RWPE1 (cell line): ENCODE results near the gene CYB5A.

Source experiments
- CTCF ChIA-PET: fragments of 350-600 bp; sonication (Branson Sonifier 250); formaldehyde crosslinking; extraction: SDS; loops from one replicate; lab custom pipeline; 2021; lab: Yijun Ruan, JAX
- POLR2A ChIA-PET: fragments of 400-600 bp; formaldehyde crosslinking; extraction: SDS; loops from one replicate; lab custom pipeline; 2020; ENCODE audit warnings: antibody characterized with exemption; ENCODE audit not compliant: low non-redundant PET; lab: Yijun Ruan, JAX
- DNase-seq: peaks from one replicate; pipeline ENCODE4 v3.0.0; 2012; ENCODE audit warnings: low spot score
- H3K27ac ChIP-seq: fragments of 450-650 bp; 2 replicates; pipeline ENCODE4 v1.5.1; 2017
- TF ChIP-seq, protein P1 (sequence below): fragments of 450-650 bp; conservative IDR thresholded peaks from 2 replicates; pipeline ENCODE4 v1.5.1; 2017; ENCODE audit warnings: low read depth, mild to moderate bottlenecking

CYB5A gene

DNA sequence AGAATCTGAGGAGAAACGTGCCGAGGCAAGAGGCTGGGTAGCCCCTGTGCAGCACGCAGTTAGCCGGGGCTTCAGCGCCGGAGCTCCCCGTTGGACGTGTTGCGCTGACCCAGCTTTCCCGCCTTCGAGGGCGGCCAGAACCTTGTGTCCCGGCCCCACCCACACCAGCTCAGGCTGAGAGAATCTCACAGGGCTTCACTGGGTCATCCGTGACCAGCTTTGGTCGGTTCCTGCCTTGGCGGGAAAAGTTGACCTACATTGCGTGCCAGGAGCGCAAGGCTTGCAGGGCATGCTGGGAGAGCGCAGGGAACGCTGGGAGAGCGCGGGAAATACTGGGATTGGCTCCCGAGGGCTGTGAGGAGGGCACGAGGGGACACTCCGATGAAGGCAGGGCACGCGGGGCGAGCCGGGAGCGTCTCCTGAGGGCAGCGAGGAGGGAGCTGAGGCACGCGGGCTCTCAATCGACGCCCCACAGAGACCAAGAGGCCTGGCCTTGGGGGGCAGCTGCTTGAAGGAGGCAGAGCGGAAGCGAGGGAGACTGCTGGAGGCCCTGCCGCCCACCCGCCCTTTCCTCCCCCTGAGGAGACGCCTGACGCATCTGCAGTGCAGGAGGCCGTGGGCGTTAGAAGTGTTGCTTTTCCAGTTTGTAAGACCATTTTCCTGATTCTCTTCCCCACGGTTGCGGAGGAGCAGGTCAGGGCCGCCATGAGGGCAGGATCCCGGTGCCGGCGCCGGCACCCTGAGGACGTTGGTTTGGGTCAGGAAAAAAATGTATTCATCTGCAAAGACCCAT is 23.9 kb upstream of the CYB5A start, which contains the start of gene C18orf63:
TSS of gene C18orf63 (plus strand) at position 376 of the 793 bp plus-strand sequence. CDS start 2,027 bp downstream, outside the sequence.
- DNase-seq: no peak
- no peak within 1 kb of the TSS for H3K27ac ChIP-seq
- ChIA-PET POLR2A (no interaction called here), CTCF (interaction anchor here (0.5 to 1.3 kb wide), 2 partner anchors 16 to 48 kb away, joined by 3 read pairs; no protein-coding TSS in a partner anchor)
- TF ChIP-seq, protein P1, sequence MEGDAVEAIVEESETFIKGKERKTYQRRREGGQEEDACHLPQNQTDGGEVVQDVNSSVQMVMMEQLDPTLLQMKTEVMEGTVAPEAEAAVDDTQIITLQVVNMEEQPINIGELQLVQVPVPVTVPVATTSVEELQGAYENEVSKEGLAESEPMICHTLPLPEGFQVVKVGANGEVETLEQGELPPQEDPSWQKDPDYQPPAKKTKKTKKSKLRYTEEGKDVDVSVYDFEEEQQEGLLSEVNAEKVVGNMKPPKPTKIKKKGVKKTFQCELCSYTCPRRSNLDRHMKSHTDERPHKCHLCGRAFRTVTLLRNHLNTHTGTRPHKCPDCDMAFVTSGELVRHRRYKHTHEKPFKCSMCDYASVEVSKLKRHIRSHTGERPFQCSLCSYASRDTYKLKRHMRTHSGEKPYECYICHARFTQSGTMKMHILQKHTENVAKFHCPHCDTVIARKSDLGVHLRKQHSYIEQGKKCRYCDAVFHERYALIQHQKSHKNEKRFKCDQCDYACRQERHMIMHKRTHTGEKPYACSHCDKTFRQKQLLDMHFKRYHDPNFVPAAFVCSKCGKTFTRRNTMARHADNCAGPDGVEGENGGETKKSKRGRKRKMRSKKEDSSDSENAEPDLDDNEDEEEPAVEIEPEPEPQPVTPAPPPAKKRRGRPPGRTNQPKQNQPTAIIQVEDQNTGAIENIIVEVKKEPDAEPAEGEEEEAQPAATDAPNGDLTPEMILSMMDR: no peak

DNA sequence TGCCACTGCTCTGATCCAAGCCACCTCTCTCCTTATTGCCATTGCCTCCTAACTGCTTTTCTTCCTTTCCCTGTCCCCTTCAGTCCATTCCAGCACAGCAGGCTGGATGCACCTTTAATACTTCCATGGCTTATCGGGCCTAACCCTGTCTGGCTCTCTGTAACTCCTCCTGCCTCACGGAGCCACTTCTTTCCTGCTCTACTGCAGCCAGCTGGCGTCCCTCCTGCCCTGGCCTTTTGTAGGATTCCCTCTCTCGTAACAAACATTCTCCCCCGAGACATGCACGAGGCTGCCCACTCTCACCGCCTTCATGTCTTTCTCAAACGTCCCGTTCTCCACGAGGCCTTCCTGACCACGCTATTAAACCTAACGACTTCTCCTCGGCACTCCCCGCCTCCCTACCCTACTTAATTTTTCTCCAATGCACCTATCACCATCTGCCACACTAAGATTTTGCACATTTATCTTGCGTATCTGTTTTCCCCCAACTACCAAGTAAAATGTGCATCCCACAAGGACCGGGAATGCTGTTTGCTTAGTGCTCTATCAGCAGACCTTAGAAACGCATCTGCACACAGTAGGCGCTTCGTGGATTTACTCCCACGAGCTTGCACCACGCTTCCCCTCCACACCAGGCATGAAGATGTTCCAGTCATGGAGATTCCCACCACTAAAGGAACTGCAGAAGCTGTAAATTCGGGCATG is 23.1 kb upstream of the CYB5A start:
- TF ChIP-seq, protein P1: no peak
- ChIA-PET POLR2A (no interaction called here), CTCF (interaction anchor here (0.5 kb wide), 1 partner anchor 17 kb away, joined by 3 read pairs; no protein-coding TSS in a partner anchor)
- H3K27ac ChIP-seq: no peak overlapping the region
- DNase-seq: no peak

GRCh38 chr18:74311000-74311399 is 19.2 kb upstream of the CYB5A start:
- CTCF ChIA-PET: interaction anchor here (1.8 kb wide), 1 partner anchor 31 kb away, joined by 8 read pairs; no protein-coding TSS in a partner anchor
- no peak overlapping the region for H3K27ac ChIP-seq
- TF ChIP-seq, protein P1: no peak
- no peak for DNase-seq
- POLR2A ChIA-PET: no interaction called here

DNA sequence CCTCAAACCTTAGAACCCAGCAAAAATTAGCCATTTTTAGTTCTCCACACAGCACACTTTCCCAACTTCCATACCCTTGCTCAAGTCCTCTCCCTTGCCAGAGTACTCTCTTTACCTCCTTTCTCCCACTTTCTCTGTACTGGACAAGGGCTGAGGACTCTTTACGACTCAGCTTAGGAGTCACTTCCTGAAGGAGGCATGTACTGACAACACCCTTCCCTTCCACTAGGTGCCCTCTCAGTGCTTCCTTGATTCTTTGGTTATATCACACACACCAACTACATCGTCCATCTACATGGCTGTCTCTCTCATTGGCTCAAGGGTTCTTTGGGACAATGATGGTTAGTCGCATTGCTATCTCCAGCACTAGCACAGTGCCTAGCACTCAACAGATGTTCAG is 18.6 kb upstream of the CYB5A start:
- TF ChIP-seq, protein P1: peak; percentile 38
- ChIA-PET CTCF (interaction anchor here (0.5 to 1.8 kb wide), 3 partner anchors 29 to 1481 kb away, joined by 3 to 8 read pairs (median 3); no protein-coding TSS in a partner anchor), POLR2A (no interaction called here)
- DNase-seq: peak; percentile 29
- no peak overlapping the region for H3K27ac ChIP-seq

DNA sequence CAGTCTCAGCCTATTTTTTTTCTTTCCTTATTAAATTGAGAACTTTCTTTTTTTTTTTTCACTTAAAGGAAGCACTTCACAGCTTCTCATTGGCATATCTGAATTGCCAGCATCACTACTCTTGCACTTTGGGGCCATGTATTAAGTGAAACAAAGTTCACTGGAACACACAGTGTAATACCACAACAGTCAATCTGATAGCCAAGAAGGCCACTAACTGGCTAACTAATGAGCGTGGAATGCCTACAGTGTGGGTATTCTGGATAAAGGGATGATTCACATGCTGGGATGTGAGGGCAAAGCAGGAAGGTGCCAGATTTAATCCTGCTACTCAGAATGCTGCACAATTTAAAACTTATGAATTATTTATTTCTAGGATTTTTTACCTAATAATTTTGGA is 12.2 kb upstream of the CYB5A start:
- no peak for DNase-seq
- POLR2A ChIA-PET: no interaction called here
- CTCF ChIA-PET: no interaction called here
- TF ChIP-seq, protein P1: no peak
- no peak overlapping the region for H3K27ac ChIP-seq

DNA sequence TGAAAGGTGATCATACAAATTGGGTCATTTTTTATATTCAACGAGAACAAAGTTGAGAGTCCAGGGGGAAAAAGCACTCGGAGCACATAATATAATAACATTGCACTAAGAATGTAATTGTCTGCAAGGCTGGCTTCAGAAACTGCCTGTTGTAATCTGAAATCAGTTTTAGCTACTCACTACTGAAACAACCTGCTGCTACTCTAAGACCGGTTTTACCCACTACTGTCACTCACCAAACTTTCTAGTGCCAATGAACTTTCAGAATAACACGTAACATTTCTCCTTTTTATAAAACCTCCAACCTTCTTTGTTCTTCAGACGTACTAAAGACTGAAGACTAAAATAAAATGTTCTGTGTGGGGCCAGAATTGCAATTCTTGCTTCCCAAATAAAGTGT is 11.5 kb upstream of the CYB5A start:
- POLR2A ChIA-PET: no interaction called here
- H3K27ac ChIP-seq: no peak overlapping the region
- DNase-seq: no peak
- CTCF ChIA-PET: no interaction called here
- TF ChIP-seq, protein P1: no peak
